HepG2 (cell line): ENCODE results near the gene WIPF2. TPM values are rescaled to one million over a fixed set of nuclear protein-coding genes. Genes with fewer than 3 reads are reported as not detected.

ENCODE experiments used
- AHDC1 ChIP-seq: sonication (generic); formaldehyde crosslinking; IDR thresholded peaks from 2 replicates; pipeline ENCODE4 v1.5.1; 2020; ENCODE audit warnings: mild to moderate bottlenecking, missing genetic modification reagents, borderline replicate concordance
- BRCA1 ChIP-seq: sonication (generic); formaldehyde crosslinking; IDR thresholded peaks from 2 replicates; pipeline ENCODE4 v1.4.0; 2020; ENCODE audit warnings: missing genetic modification reagents
- CSRNP1 ChIP-seq: sonication (generic); formaldehyde crosslinking; IDR thresholded peaks from 2 replicates; pipeline ENCODE4 v1.8.1; 2023; ENCODE audit warnings: mild to moderate bottlenecking, missing genetic modification reagents
- DPF2 ChIP-seq: sonication (generic); formaldehyde crosslinking; IDR thresholded peaks from 2 replicates; pipeline ENCODE4 v1.4.0; 2020; ENCODE audit warnings: mild to moderate bottlenecking, low read depth, missing genetic modification reagents, borderline replicate concordance
- HNRNPH1 ChIP-seq: fragments of 200-400 bp; formaldehyde crosslinking; optimal IDR thresholded peaks from 2 replicates; pipeline ENCODE3; 2017; ENCODE audit warnings: mild to moderate bottlenecking, low read depth, low read length
- HNRNPK ChIP-seq: fragments of 200-400 bp; formaldehyde crosslinking; IDR thresholded peaks from 2 replicates; pipeline ENCODE4 v1.6.1; 2018; ENCODE audit warnings: low read length, low read depth, moderate library complexity, mild to moderate bottlenecking; ENCODE audit not compliant: poor library complexity, severe bottlenecking
- MATR3 ChIP-seq: sonication (generic); formaldehyde crosslinking; IDR thresholded peaks from 2 replicates; pipeline ENCODE4 v1.4.0; 2020; ENCODE audit warnings: missing genetic modification reagents
- NCOA5 ChIP-seq: sonication (generic); formaldehyde crosslinking; IDR thresholded peaks from 2 replicates; pipeline ENCODE4 v1.4.0; 2020; ENCODE audit warnings: missing genetic modification reagents
- RBAK ChIP-seq: sonication (generic); formaldehyde crosslinking; IDR thresholded peaks from 2 replicates; pipeline ENCODE4 v1.5.1; 2020; ENCODE audit warnings: mild to moderate bottlenecking, missing genetic modification reagents
- SP5 ChIP-seq: IDR thresholded peaks from 2 replicates; pipeline ENCODE4 v1.6.1; 2016; ENCODE audit warnings: low read depth, borderline replicate concordance
- TBX3 ChIP-seq: fragments of 450-650 bp; IDR thresholded peaks from 2 replicates; pipeline ENCODE4 v1.6.1; 2017; ENCODE audit warnings: antibody characterized with exemption, mild to moderate bottlenecking, inconsistent platforms, borderline replicate concordance
- TOPORS ChIP-seq: sonication (generic); formaldehyde crosslinking; IDR thresholded peaks from 2 replicates; pipeline ENCODE4 v1.8.0; 2023; ENCODE audit warnings: mild to moderate bottlenecking, missing genetic modification reagents
- TRIM24 ChIP-seq: sonication (generic); formaldehyde crosslinking; IDR thresholded peaks from 2 replicates; pipeline ENCODE4 v1.8.0; 2022; ENCODE audit warnings: mild to moderate bottlenecking, missing genetic modification reagents
- ZMYM4 ChIP-seq: sonication (generic); formaldehyde crosslinking; IDR thresholded peaks from 2 replicates; pipeline ENCODE4 v1.8.1; 2023; ENCODE audit warnings: mild to moderate bottlenecking, missing genetic modification reagents
- ZNF205 ChIP-seq: IDR thresholded peaks from 2 replicates; pipeline ENCODE4 v1.6.1; 2018; ENCODE audit warnings: missing biosample characterization, missing genetic modification reagents
- ZNF749 ChIP-seq: sonication (generic); formaldehyde crosslinking; IDR thresholded peaks from 2 replicates; pipeline ENCODE4 v1.8.0; 2022; ENCODE audit warnings: mild to moderate bottlenecking, missing genetic modification reagents, moderate library complexity, borderline replicate concordance
- ZSCAN21 ChIP-seq: sonication (generic); formaldehyde crosslinking; IDR thresholded peaks from 2 replicates; pipeline ENCODE4 v1.8.0; 2022; ENCODE audit warnings: mild to moderate bottlenecking, missing genetic modification reagents, moderate library complexity, borderline replicate concordance
- polyA plus RNA-seq, 8 experiments: library from polyadenylated mRNA; depleted of rRNA in 3 of 8; stranded (reverse) in 7 of 8; unstranded in 1 of 8; fragments of >200 nt; fragmentation: Illumina TruSeq in 4 of 8; extraction: Trizol in 4 of 8; gene quantifications; 2 replicates each; pipeline versions ENCODE4 v1.2.1 to v1.2.3, GENCODE V29; 2011 to 2016; ENCODE audit warnings: low read depth in 4 of 8, missing spikeins in 1 of 8, mixed read lengths in 1 of 8; ENCODE audit not compliant: insufficient read depth in 1 of 8
- total RNA-seq, 5 experiments: library from RNA; depleted of rRNA; stranded (reverse); fragments of >200 nt; fragmentation: Illumina TruSeq; extraction: Trizol; gene quantifications; 2 replicates each; pipeline ENCODE4 v1.2.3, GENCODE V29; 2016; ENCODE audit warnings: low read depth in 1 of 5
- TF ChIP-seq, protein P1 (sequence below): sonication (generic); formaldehyde crosslinking; IDR thresholded peaks from 2 replicates; pipeline ENCODE4 v1.5.1; 2020; ENCODE audit warnings: mild to moderate bottlenecking, moderate library complexity, missing genetic modification reagents
- TF ChIP-seq, protein P2 (sequence below): sonication (generic); formaldehyde crosslinking; IDR thresholded peaks from 2 replicates; pipeline ENCODE4 v1.5.0; 2020; ENCODE audit warnings: missing genetic modification reagents

Gene WIPF2
- total and polyA plus RNA-seq, 2 of the 13 experiments (the other 11 are each of a cell fraction or from before 2014, with no cell fraction given), result 7.2 to 10.8 TPM

DNA sequence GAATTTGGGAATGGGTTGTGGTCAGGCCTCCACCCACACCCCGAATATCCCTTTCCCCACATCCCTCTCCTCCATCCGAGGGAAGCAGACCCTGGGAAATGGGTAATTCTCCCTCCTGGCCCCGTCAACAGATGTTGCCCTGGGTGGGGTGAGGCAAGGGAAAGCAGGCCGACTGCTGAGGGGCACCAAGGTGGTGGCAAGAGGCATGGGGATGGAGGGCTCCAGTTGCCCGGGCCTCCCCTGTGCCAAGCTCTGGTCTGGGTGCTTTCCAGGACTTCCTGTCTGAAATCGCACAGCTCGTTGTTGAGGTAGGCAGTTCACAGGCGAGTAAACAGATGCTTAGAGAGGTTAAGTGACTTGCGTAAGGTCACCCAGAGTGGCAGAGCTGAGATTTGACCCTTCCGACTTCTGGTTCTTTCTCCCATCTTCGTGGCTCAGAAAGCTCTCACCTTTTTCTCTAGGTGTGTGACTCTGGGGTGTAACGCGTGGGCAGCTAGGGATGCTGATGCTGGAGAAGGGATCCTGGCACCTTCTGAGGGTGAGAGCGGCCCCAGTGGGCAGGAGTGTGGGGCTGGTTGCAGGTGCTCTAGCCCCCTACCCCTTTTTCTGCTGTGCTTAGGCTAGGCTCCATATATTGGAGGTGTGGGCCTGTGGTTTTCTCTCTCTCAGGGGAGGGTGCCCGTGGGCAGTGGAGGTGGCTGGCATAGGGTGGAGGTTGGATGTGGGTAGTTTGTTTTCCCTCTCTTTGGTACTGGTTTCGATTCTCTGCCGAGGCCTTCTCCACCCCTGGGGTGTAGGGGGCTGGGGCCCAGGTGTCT, 107.1 kb downstream of the WIPF2 start (continued):
- no peak for TF ChIP-seq TRIM24
- no peak for TF ChIP-seq HNRNPH1
- no peak; the same call in 1 of the 2 replicates for TF ChIP-seq TBX3
- TF ChIP-seq, protein P1, sequence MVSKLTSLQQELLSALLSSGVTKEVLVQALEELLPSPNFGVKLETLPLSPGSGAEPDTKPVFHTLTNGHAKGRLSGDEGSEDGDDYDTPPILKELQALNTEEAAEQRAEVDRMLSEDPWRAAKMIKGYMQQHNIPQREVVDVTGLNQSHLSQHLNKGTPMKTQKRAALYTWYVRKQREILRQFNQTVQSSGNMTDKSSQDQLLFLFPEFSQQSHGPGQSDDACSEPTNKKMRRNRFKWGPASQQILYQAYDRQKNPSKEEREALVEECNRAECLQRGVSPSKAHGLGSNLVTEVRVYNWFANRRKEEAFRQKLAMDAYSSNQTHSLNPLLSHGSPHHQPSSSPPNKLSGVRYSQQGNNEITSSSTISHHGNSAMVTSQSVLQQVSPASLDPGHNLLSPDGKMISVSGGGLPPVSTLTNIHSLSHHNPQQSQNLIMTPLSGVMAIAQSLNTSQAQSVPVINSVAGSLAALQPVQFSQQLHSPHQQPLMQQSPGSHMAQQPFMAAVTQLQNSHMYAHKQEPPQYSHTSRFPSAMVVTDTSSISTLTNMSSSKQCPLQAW, result no peak
- TF ChIP-seq MATR3 (CRISPR knock-in tag), result no peak
- TF ChIP-seq HNRNPK, result no peak
- TF ChIP-seq ZMYM4 (CRISPR knock-in tag), result no peak
- no peak for TF ChIP-seq NCOA5 (CRISPR knock-in tag)
- TF ChIP-seq CSRNP1, result no peak
- no peak; the same call in 1 of the 2 replicates for TF ChIP-seq DPF2
- TF ChIP-seq, protein P2, sequence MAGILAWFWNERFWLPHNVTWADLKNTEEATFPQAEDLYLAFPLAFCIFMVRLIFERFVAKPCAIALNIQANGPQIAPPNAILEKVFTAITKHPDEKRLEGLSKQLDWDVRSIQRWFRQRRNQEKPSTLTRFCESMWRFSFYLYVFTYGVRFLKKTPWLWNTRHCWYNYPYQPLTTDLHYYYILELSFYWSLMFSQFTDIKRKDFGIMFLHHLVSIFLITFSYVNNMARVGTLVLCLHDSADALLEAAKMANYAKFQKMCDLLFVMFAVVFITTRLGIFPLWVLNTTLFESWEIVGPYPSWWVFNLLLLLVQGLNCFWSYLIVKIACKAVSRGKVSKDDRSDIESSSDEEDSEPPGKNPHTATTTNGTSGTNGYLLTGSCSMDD (CRISPR knock-in tag), result no peak
- TF ChIP-seq ZNF205 (CRISPR knock-in tag), result no peak
- no peak for TF ChIP-seq TOPORS
- TF ChIP-seq SP5 (CRISPR knock-in tag), result no peak; the same call in 1 of the 2 replicates
- no peak for TF ChIP-seq BRCA1 (CRISPR knock-in tag)
- TF ChIP-seq AHDC1 (CRISPR knock-in tag), result no peak
- TF ChIP-seq RBAK, result no peak
- TF ChIP-seq ZNF749, result no peak
- no peak for TF ChIP-seq ZSCAN21
